ENCODE results near the gene CD276.

GRCh38 chr15:73683257-73683776, 866 bp upstream of the CD276 start:
- TF ChIP-seq CTCF (IDR thresholded peaks at IDR 0.05; ENCODE audit: poor library complexity, severe bottlenecking) (no peak), EZH2 (IDR thresholded peaks at IDR 0.05; ENCODE audit: borderline replicate concordance, insufficient read depth, low read length, poor library complexity, severe bottlenecking) (no peak), EP300 (conservative IDR thresholded peaks at IDR 0.05; ENCODE audit: poor library complexity, severe bottlenecking) (no peak), SMC3 (conservative IDR thresholded peaks at IDR 0.05; ENCODE audit: poor library complexity) (no peak), POLR2AphosphoS5 (IDR thresholded peaks at IDR 0.05) (no peak)
